ENCODE data around the gene SLC27A5.
A peak's percentile ranks its signal among the peaks of the same experiment; 100 is the strongest.
"Not testable (repeated sequence)": the region's sequence is repeated elsewhere in the genome, so short reads cannot be mapped to it uniquely, and the experiment has no call there.

SLC27A5 gene

DNA sequence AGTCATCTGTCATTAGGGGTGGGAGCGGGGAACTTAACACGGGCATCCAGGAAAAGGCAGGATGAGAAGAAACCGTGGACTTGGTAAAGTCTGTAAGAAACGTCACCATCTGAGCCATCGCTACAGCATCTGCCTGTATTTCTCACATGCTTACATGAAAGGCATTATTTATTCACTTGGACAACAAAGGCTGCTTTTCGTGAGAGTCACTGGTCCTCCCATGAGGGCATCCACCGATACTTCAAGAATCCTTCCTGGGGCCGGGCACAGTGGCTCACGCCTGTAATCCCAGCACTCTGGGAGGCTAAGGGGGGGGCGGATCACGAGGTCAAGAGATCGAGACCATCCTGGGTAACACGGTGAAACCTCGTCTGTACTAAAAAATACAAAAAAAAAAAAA, 19.5 kb downstream of the SLC27A5 start:
- DNase-seq = no peak

- DNase-seq = no peak
Observed at GRCh38 chr19:58491393-58491792, 20.4 kb downstream of the SLC27A5 start.

GRCh38 chr19:58484349-58484748, 27.4 kb downstream of the SLC27A5 start:
- not testable (repeated sequence) for DNase-seq

- DNase-seq = no peak
Observed at GRCh38 chr19:58483776-58484175, 28.0 kb downstream of the SLC27A5 start.

DNA sequence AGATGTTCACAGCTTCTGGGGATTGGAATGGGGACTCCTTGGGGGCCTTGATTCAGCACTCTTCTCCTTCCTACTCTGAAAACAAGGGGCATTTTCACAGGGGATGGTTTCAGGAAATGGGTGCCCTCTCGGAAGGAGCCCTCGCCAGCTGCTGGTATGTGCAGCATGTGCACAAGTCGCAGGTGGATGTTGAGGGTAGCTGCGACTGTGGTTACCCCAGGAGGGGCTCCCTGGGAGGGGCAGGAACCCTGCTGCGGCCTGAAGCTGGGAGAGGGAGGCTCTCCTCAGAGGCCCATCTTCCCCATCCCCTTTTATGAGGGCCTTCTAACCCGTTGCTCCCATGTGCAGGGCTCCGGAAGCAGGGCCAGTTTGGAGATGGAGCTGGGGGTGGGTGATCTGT, 29.4 kb downstream of the SLC27A5 start:
- DNase-seq = no peak

DNA sequence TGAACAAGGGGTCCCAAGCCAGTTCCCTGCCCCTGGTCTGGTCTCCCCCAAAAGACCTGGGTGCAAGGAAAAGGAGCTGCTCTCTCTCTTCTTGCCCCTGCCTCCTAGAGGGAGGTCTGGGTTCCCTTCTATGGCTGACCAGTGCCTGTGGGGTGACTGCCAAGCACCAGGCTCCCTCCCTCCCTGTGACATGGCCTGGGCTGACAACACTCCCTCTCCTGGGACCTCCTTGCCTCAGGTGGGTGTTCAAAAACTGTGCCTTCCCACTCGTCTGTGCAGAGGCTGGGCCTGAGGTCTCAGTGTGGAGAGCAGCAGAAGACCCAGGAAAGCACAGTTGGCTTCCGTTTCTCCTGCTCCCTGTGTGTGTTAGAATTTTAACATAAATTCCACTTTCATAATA, 31.0 kb downstream of the SLC27A5 start:
- no peak for DNase-seq

GRCh38 chr19:58480481-58480830, 31.3 kb downstream of the SLC27A5 start:
- DNase-seq = no peak

DNA sequence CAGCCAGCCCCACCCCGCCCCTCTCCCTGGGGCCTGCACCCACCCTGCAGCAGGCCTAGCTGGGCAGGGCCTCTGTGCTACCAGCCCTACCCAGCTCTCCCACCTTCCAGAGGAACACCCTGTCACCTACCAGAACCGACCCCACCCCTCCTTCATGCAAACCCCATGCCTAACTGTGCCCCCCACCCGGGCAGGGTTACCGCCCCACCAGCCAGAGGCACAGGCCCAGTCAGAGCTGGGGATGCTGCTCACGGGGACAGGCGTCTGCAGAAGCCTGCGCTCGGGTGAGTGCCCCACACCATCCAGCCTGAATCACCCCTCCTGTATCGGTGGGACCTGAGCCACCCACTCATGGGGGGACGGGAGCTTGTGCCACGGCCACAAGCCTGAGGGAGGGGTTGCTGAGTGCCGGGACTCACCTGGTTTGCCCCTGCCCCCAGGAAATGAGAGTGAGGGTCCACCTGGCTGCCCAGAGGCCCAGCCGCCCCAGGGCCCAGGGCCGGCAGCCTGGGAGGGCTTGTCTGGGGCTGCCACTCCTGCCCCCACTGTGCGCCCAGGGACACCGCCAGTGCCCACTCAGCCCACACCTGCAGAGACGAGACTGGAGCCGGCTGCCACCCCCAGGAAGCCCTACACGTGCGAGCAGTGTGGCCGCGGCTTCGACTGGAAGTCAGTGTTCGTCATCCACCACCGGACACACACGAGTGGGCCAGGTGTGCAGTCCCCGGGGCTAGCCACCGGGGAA, 31.9 kb downstream of the SLC27A5 start:
- DNase-seq = no peak

DNA sequence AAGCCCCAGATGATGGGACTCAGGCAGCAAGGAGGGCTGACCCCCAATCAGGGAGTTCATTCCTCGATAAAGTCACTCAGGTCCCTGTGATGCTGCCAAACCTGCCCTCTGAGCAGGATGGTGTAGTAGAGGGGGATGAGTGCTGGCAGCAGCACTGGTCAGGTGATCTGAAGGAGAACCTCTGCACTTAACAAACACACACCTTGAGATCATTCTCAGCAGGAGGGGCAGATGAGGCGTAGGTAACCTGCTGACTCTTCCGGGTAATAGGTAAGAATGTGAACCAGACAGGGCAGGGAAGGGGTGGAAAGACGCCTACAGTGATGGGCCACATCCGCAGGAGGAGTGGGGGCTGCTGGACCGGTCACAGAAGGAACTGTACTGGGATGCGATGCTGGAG, 32.5 kb downstream of the SLC27A5 start:
- DNase-seq = no peak

GRCh38 chr19:58477871-58478270, 33.9 kb downstream of the SLC27A5 start:
- DNase-seq = no peak

DNA sequence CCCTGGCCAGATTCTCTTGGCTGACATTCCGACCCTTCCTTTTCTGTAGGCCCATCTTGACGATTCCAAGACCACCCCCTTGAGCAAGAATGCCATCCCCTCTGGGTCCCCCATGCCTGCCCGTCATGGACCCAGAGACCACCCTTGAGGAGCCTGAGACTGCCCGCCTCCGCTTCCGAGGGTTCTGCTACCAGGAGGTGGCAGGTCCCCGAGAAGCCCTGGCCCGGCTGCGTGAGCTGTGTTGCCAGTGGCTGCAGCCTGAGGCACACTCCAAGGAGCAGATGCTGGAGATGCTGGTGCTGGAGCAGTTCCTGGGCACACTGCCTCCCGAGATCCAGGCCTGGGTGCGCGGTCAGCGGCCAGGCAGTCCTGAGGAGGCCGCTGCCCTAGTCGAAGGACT, 34.7 kb downstream of the SLC27A5 start:
- DNase-seq = no peak

- DNase-seq = no peak
Observed at GRCh38 chr19:58476498-58477015, 35.2 kb downstream of the SLC27A5 start.

DNA sequence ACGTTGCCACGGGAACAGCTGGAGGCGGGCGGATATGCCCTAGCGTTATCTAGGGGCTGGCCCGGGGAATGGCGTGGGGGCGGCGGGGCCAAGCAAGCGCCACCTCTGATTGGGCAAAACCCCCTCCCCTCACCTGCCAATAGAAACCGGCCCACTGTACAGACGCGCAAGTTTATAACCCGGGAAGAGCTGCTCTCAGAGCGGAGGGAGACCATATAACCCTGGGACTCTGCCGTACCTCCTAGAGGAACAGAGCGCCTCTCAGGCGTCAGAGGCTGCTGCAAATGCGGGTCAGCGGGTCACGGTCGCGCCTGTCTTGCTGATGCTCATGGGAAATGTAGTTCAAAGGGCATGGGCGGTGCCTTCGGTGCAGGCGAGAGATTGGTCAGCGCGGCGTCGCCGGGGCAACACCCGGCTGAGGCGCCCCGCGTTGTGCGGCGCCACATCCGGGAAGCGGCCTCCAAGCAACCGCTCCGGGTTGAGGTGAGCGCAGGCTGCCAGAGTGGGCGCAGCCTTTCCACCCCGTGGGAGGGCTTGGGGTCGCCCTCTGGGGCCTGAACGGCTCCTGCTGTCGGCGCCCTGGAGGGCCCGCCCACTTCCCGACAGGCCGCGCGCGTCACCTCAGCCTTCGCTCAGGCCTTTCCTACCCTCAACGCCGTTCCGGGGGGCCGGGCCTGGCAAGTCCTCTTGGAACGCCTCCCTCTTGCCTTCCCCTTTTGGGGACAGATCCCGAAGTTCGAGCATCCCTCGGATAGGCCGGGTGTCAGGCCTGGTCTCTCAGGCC, 35.9 kb downstream of the SLC27A5 start, which contains the start of gene ZNF446:
ZNF446 (plus strand) TSS at position 639 of the 784 bp plus-strand sequence. CDS start 867 bp downstream, outside the sequence.
- DNase-seq = peak; percentile 96

DNA sequence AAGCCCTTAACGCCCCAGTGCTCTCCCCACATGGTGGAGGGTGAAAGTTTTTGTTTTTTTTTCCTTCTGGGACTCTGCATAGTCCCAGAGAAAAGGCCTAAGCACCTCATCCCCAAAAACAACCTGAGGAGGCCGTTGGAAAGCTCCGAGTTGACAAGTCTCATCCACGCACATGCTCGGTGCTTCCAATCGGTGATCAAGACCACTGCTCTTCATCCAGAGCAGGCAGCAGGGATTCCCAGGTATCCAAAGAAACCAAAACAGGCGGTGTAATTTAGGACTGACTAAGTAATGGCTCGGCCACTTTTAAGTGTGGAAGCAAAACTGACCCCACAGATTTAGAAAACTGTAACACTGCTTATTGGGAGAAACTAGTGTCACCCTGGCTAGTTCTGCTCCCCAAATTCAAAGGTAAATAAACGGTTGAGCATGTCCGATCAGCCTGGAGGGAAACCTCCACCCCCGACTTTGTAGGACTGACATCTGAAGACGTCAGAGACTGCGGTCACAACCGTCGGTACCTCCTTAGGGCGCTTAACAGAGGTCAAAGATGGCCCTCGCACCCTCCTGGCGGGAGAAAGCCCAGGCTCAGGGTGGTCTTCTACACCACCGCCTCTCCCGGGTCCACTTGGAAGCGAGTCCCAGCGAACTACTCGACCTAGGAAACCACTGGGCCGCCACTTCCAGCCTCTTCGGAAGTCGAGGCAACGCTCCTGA, 36.6 kb downstream of the SLC27A5 start:
- no peak for DNase-seq

GRCh38 chr19:58474291-58474996, 37.3 kb downstream of the SLC27A5 start:
- DNase-seq = no peak

- no peak for DNase-seq
Observed at GRCh38 chr19:58473775-58474174, 38.0 kb downstream of the SLC27A5 start.

- DNase-seq = no peak
Observed at GRCh38 chr19:58471736-58472135, 40.1 kb downstream of the SLC27A5 start.

DNA sequence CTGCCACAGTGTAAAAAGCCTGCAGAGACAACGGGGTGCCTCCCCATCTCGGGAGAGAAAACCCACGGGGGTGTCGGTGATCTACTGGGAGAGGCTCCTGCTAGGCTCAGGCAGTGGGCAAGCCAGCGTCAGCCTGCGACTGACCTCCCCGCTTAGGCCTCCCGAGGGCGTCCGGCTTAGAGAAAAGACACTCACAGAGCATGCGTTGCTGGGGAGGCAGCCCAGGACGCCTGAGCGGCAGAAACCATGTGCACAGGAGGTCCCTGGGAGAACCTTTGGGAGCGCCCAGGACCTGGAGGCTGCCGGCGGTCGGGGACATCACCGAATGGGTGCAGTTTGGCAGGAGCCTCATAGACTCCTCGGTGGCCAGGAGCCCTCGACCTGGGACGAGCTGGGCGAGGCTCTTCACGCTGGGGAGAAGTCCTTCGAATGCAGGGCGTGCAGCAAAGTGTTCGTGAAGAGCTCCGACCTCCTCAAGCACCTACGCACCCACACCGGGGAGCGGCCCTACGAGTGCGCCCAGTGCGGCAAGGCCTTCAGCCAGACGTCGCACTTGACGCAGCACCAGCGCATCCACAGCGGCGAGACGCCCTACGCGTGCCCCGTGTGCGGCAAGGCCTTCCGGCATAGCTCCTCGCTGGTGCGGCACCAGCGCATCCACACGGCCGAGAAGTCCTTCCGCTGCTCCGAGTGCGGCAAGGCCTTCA, 40.8 kb downstream of the SLC27A5 start:
- not testable (repeated sequence) for DNase-seq

DNA sequence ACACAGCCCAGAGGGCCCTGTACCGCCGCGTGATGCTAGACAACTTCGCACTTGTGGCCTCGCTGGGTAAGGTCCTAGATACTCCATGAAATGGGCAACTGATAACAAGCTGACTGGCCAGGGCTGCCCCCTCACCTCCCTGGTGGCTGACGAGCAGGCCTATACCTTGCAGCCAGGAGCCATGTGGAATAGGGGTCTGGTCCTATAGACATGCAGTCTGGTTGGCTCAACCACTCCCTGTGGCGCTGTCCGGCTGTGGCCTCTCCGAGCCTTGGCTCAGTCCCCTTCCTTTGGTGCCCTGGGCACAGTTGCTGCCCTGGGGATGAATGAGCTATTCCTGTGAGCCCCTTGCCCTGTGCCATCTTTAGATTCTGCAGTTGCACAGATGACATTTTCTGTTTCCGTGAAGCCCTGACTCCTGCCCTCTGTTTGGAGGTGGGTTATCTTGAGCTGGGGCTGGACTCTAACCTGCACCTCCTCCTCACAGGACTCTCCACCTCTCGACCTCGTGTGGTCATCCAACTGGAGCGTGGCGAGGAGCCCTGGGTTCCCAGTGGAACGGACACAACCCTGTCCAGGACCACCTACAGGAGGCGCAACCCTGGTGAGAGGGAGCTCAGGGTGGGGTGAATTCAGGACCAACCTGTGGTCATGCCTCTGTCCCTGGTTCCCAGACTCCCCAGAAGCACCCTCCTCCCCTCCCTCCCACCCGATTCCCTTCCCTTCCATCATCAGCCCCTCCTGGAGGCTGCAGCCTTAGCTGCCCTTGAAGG, 42.4 kb downstream of the SLC27A5 start:
- DNase-seq = no peak

DNA sequence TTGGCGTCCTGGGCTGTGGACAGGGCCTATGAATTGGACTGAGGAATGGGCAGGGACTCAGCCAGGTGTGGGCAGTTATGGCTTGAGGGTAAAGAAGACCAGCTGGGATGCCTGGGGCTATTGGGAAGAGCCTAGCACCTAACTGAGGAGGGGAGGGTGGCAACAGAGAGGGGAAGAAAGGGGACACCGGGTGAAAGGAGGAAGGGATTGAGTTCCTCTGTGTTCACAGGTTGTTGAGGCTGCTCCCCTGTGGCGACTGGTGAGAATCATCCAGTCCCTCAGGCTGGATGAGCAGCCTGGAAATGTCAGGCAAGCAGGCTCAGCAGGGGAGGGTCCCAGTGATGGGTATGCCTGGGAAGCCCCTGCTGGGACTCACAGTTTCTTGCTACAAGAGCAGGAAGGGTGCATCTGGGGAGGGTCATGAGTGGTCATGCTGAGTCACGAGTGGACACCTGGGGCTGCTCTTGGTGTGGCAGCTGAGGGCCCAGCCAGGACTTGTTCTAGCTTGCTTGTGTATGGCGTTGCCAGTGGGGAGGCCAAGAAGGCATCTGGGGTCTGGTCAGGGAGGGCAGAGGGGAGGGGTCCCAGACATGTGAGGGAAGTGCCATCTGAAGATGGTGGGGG, 43.5 kb downstream of the SLC27A5 start:
- DNase-seq = no peak

Measured in activated naive CD4-positive, alpha-beta T cell treated with Interleukin-2 at 50 U/mL for 16 hours (primary cell).